Fibroblast of gingiva (primary cell): ENCODE results near the gene TRAF3IP3.
A peak's percentile ranks its signal among the peaks of the same experiment; 100 is the strongest.

Experiments used
- DNase-seq: peaks from one replicate; pipeline ENCODE4 v3.0.0-alpha.2; 2011; ENCODE audit warnings: low read depth

Gene TRAF3IP3

GRCh38 chr1:209827384-209828262 is 71.8 kb downstream of the TRAF3IP3 start, which contains the start of gene UTP25:
Gene UTP25, plus strand, starts transcription at chr1:209827972. Its CDS starts 92 bp downstream, at chr1:209828064.
- peak; percentile 96 for DNase-seq

DNA sequence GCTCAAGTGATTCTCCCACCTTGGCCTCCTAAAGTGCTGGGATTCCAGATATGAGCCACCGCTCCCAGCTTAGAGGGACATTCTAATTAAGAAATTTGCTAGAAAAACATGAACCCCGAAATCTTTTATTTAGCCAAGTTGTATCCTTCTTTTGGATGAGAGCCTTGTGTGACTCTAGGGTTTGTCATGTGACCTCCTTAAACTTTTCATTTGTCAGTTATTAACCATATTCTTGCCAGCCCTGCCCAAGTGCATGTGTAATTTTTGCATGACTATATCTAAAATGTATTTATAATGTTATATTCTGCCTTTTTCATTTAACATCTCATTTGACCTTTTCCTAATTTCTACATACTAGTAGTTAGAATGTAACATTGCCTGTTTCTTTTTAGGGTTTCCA is 73.9 kb downstream of the TRAF3IP3 start:
- no peak for DNase-seq

GRCh38 chr1:209830722-209831121 is 74.9 kb downstream of the TRAF3IP3 start:
- no peak for DNase-seq

DNA sequence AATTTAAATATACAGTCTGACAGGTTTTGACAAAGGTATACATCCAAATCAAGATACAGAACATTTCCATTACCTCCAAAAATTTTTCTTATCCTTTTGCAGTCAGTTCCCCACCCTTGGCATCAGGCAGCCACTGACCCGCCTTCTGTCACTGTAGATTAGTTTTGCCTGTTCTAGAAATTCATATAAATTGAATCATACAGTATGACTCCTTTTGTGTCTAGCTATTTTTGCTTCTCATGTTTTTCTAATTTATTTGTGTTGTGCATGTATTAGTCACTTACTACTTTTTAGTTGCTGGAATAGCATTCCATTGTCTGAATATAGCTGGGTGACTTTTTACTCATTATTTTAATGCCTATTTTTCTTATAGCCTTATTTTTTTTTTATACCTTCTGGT is 75.8 kb downstream of the TRAF3IP3 start:
- DNase-seq = peak; percentile 59
